SH-SY5Y (cell line): ENCODE measurements around the gene C18orf63.

ENCODE experiments used
- GATA2 ChIP-seq: IDR thresholded peaks from 2 replicates; pipeline ENCODE4 v1.6.1; 2011; ENCODE audit warnings: mild to moderate bottlenecking, low read depth, low read length
- GATA3 ChIP-seq: IDR thresholded peaks from 2 replicates; pipeline ENCODE4 v1.6.1; 2011; ENCODE audit warnings: low read depth, mild to moderate bottlenecking, low read length, moderate library complexity

GRCh38 chr18:74329688-74330205 lies 14.1 kb downstream of the C18orf63 start:
- TF ChIP-seq GATA2: no peak
- TF ChIP-seq GATA3: no peak
